HG03060 (cell line): ENCODE results near the gene BATF.

Experiments
- ATAC-seq: cut with Tn5 transposase; IDR thresholded peaks from one replicate; pipeline ENCODE4 v1.9.1; 2021; ENCODE audit warnings: low read depth, moderate number of reproducible peaks; ENCODE audit not compliant: unreplicated experiment

Gene BATF

DNA sequence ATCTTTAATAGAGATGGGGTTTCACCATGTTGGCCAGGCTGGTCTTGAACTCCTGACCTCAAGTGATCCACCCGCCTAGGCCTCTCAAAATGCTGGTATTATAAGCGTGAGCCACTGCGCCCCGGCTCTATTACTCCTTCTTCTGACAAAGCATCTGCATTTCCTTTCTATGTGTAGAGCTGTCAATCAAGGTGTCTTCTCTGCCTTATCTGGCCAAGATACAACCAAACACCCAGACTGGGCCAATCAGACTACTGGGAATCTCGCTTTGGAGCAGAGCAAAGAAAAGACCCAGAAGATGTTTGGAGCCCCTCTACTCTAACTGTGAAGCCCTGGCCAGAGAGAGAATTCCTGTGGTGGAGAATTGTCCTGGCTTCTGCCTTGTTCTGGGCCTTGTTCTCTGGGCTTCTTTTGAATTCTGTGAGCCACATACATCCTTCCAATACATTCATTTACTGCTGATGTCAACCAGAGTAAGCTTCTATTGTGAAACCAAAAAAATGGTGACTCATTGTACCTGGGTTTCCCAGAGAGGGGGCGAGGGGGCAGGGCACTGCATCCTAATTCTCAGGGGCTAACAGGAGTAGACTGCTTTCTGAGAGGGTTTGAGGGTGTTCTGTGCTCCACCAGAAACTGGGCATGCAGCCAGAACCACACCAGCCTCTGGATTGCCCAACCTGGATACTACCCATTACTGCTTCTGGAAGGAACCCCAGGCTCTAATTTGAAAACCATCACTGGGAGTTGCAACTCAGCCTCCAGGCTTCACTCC is 37.4 kb downstream of the BATF start:
- no peak for ATAC-seq

- no peak for ATAC-seq
Observed at GRCh38 chr14:75561013-75561432, 38.8 kb downstream of the BATF start.

DNA sequence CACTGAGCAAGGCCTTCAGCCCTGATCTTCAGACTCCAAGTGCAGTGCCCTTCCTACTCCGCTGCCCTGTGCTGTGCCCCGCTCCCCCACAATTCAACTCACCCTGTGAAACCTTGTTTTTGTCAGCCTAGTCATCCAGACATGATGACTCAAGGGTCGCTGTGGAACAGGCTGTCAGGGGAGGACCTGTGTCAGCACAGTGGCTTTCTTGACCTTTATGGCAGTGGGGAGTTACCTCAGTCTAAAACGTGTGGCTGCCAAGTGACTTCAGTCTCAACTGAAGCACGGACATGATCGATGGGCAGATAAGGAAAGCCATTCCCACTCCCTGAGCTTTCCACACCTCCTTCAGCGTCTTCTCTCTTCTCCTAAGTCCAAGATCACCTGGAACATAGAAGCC is 39.8 kb downstream of the BATF start:
- no peak for ATAC-seq

DNA sequence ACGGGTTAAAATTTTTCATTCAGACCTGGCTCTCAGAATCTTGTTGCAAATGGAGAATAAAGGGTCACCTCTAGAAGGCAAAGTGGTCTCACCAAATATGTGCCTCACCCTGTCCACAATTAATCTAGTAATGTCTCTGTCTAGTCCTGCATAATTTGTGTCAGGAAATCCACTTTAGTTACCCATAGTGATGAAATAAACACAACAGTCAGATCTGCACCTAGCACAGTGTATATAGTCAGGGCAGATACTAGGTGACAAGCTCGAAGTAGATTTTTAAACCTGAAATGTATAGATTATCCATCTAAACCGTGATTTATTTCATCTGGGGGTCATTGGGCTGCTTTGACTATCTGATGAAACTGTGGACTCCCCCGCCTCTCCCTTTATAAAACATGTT is 40.2 kb downstream of the BATF start:
- no peak for ATAC-seq

DNA sequence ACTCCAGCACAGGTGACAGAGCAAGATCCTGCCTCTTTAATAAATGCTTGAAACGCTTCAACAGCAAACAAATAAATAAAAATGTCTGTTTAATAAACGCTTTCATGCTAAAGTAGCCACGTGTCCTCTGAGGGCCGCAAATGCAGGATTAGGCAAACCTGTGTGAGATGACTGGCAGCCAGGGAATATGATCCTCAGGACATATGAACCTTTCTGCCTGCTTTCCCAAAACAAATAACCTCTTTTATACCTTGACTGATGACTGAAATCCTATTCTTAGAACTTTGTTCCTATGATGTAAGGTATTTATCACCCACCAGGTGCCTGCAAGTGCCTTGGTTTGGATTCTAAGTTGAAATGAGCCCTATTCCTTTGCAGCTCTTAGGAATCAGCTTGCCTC is 41.7 kb downstream of the BATF start:
- no peak for ATAC-seq

- ATAC-seq = no peak
Observed at GRCh38 chr14:75565056-75565455, 42.8 kb downstream of the BATF start.

DNA sequence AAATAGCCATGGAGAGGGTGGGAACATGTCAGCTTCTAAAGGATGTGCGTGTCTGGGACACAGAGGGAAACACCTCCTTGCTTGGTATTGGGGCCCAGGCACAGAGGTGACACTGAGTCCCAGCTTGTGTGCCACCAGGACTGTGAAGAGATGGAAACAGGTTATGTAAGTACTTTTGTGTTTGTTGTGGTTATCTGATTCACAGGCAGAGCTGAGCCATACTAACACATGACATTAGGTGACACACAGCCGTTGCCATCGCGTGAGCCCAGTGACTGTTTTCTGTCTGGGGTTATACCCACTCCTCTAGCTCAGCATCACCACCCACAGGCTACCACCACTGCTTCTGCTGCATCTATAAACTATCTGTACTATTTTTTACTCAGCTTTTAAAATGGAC is 44.1 kb downstream of the BATF start:
- ATAC-seq = no peak

DNA sequence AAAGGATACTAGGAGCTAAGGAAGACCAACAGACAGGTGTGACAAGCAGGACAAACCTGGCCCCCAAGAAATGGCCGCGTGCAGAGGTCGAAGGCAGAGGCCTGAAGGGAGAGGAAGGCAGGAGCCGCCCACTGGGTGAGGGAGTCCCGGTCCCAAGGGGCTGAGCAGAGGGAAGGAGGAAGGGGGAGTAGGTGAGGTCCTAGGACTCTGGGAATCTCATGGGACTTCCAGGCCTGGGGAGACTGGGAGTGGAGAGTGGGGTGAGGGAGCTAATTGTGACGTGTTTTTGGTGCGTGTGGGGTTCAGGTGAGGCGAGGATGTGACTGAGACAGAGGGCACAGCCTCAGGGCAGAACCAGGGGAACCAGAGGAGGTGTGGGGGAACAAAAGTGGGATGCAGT is 44.5 kb downstream of the BATF start:
- no peak for ATAC-seq

DNA sequence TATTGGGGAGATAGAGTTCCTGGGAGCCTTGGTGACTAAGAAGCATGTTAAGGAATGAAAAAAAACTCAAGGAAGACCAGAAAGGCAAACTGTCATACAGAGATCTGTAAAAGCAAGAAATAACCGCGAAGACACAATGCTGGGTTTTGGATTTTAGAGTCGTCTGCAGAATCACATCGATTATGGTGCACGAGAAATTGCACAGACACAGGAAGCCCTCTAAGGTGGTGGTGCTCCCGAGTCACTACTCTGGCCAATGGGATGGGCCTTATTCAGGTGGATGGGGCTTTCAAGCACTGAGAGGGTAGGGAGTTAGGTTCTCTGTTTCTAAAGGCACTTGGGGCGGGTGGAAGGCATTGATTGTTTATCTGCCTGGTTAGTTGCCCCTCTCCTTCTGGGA is 45.9 kb downstream of the BATF start:
- no peak for ATAC-seq

- ATAC-seq = no peak
Observed at GRCh38 chr14:75568791-75569190, 46.5 kb downstream of the BATF start.

GRCh38 chr14:75570797-75571196 is 48.5 kb downstream of the BATF start:
- no peak for ATAC-seq

DNA sequence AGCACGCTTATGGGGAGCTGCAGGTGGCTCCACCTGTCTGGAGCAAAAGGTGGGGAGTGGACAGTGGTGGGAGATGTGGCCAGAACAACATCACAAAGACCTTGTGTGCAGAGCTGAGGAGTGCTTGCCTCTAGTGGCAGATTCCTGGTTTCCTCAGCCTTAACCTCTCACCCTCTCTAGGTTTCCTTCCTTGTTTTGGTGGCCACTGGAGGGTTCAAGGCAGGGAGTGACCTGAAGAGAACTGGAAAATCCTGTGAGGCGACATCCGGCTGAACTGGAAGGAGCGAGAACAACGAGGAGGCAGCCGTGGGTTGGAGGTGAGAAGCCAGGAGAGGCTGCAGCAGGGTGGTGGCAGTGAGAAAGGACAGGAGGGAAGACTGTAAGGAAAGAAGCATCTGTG is 49.8 kb downstream of the BATF start:
- no peak for ATAC-seq

GRCh38 chr14:75577090-75577489 is 54.8 kb downstream of the BATF start:
- no peak for ATAC-seq

- no peak for ATAC-seq
Observed at GRCh38 chr14:75577729-75578101, 55.4 kb downstream of the BATF start.

DNA sequence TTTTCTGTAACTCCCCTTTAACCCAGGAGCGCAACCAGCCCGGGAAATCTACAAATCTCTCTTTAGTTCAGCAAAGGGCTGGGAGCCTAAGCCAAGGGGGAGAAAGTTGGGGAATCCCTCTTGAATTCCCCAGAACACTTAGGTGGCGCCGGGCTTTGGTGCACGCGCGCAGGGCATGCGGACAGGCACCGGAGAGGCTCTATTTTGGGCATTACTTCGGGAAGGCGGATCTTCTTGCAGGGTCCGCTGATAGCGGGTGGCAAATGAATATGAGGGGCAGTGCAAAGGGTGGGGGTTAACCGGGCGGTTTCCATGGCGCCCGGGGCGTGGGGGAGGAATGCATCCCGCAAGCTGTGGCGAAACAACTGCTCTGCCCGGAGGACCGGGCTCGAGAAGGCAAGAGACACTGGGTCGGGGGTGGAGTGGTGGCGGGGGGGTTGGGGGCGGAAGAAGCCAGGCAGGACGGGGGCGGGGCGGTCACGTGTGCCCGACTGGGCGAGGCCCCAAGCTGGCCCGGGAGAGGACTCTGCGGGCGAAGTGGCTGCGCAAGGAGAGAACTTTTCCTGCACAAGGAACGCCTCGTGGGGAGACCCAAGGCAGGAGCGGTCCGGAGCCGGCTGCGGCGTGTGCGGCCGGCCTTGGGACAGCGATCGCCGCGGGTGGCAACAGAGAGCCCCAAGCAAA is 56.0 kb downstream of the BATF start, which contains the start of gene FLVCR2:
FLVCR2 (plus strand) TSS at position 519 of the 684 bp plus-strand sequence. CDS start 353 bp downstream, outside the sequence.
- ATAC-seq = no peak

DNA sequence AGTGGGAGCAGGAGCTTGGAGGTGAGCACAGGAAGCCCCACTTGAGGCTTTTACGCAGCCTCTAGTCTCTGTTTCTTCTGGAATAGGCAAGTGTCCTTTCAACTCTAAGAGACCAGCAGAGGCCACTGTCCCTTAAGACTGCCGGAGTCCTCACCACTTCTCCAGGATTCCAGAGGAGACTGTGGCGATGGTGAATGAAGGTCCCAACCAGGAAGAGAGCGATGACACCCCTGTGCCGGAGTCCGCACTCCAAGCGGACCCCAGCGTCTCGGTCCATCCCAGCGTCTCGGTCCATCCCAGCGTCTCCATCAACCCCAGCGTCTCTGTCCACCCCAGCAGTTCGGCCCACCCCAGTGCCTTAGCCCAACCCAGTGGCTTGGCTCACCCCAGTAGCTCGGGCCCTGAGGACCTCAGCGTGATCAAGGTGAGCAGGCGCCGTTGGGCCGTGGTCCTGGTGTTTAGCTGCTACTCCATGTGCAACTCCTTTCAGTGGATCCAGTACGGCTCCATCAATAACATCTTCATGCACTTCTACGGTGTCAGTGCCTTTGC is 56.6 kb downstream of the BATF start:
- ATAC-seq = no peak

- no peak for ATAC-seq
Observed at GRCh38 chr14:75579338-75579864, 57.1 kb downstream of the BATF start.

GRCh38 chr14:75579882-75580281 is 57.6 kb downstream of the BATF start:
- ATAC-seq = no peak

DNA sequence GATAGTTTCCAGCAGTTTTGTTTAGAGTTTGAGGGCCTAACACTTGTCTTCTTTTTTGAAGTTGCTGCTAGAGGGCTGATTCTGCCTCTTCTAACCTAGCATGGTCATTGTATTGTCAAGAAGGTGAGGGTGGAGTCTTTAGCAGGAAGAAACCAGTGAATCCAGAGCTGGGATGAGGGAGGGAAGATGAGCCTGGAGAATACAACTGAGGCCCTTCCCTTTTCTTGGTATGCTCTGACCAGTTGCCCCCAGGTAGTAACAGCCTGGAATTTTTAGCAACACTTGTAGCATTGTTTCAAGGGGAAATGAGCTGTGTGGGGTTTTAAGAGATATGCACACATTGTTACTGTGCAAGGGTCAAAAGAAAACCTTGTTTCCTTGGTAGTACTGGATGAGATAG is 65.1 kb downstream of the BATF start:
- ATAC-seq = no peak

DNA sequence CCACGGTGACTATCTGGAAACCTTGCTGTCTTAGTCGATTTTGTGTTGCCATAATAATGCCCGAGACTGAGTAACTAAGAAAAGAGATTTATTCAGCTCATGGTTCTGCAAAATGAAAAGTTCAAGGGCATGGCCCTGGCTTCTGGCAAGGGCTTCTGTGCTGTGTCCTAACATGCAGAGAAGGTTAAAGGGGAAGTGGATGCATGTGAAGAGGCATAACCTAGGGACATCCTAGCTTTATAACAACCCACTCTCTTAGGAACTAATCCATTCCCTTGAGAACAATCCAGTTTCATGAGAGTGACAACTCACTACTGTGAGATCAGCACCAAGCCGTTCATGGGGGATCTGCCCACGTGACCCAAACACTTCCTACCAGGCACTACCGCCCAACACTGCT is 67.7 kb downstream of the BATF start:
- ATAC-seq = no peak

DNA sequence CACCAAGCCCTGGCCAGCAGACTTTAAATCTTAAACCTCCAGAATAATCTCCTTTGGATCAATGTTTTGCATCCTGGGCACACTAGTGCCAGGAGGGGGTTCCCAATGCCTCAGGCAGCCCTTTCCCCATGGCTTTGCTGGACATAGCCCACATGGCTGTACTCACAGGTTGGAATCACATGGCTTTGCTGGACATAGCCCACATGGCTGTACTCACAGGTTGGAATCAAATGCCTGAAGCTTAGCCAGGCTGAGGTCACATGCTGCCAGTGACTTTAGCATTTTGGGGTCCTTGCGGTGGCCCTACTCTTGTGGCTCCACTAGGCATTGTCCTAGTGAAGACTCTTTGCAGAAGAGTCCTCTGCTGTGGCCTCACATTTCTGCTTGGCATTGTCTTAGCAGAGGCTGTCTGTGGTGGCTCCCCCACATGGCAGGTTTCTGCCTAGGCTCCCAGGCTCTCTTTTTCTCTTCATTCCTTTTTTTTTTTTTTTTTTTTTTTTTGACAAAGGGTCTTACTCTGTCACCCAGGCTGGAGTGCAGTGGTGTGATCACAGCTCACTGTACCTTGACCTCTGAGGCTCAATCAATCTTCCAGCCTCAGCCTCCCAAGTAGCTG is 69.2 kb downstream of the BATF start:
- no peak for ATAC-seq
